HG03280 (cell line): ENCODE results near the gene ST14.
"Not testable (repeated sequence)": the region's sequence is repeated elsewhere in the genome, so short reads cannot be mapped to it uniquely, and the experiment has no call there.

ENCODE experiments used
- ATAC-seq: cut with Tn5 transposase; IDR thresholded peaks from one replicate; pipeline ENCODE4 v1.9.1; 2021; ENCODE audit warnings: mild to moderate bottlenecking, moderate library complexity; ENCODE audit not compliant: unreplicated experiment

ST14 gene

DNA sequence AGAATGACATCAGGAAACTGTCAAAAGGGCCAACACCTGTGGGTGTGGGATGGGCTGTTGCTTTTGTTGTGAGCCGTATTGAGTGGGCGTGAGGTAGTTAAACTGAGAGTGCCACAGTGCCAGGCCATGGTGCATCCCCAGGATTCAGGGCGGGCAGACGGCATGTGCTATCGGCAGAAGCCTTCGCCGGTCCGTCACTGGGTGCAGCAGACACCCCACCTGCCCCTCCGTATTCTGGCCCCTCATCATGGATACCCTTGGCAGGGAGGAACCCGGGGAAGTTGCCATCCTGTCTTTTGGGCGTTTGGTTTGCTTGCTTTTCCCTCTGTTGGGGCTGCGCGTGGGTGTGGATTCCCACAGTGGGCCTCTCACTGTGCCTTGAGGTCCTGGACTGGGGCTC lies 27.5 kb downstream of the ST14 start:
- no peak for ATAC-seq

DNA sequence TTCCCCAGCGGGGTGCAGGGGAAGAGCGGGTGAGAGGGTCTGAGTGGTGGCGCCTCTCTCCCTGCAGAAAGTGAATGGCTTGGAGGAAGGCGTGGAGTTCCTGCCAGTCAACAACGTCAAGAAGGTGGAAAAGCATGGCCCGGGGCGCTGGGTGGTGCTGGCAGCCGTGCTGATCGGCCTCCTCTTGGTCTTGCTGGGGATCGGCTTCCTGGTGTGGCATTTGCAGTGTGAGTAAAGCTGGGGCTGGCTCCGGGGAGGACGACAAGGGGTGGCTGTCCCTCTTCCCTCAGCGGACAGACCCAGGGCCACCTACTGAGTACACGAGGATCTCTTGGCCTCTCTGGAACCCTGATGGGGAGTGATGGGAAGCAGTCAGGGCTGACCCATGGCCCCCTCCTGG lies 28.5 kb downstream of the ST14 start:
- ATAC-seq = no peak

DNA sequence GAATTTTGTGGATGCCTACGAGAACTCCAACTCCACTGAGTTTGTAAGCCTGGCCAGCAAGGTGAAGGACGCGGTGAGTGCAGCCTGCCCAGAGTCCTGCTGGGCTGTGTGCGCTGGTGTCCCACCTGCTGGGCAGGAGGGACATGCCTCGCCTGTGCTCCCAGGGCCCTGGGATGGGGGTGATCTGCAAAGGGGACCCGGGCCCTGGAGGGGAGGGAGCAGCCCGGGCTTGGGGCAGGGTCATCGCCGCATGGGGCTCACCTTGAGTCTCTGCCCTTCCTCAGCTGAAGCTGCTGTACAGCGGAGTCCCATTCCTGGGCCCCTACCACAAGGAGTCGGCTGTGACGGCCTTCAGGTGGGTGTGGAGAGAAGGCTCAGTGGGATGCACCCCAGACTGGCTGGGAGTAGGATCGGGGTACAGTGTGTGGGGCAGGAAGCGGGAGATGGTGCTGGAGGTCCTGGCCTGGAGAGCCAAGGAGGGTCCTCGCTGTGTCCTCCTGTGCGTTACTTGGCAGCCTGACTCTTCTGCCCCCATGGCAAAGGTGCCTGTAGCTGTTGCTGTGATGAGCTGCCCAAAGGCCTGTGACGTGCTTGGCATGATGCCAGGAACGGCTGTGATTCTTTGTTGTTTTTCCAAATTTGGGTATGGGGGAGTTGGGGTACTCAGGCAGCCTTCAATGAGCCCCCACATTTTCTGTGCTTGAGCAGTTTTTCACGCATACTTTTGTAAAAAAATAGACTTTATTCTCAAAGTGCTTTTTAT lies 29.2 kb downstream of the ST14 start:
- ATAC-seq = no peak

DNA sequence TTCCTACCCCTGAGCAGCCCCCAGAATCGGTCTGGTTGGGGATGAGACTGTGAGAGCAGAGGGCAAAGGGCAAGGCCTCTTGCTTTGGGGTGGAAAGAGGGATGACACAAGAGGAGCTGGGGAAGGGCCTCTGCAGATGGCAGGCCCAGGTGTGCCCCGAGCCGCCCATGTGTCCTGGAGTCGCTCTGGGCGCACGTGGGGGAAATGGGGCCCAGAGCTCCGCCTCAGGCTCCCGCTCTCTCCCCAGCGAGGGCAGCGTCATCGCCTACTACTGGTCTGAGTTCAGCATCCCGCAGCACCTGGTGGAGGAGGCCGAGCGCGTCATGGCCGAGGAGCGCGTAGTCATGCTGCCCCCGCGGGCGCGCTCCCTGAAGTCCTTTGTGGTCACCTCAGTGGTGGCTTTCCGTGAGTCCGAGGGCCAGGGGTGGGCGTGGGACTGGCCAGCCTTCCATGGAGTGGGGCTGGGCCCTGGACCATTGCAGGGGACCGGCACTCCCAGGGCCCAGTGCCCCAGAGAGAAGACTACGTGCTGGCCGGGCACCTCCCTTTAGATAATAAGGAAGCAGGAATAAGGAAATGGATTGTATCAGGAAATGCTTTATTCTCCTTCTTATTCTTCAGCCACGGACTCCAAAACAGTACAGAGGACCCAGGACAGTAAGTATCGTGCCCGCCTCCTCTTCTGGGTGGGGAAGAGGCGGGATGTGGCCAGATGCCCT lies 30.1 kb downstream of the ST14 start:
- ATAC-seq = no peak

DNA sequence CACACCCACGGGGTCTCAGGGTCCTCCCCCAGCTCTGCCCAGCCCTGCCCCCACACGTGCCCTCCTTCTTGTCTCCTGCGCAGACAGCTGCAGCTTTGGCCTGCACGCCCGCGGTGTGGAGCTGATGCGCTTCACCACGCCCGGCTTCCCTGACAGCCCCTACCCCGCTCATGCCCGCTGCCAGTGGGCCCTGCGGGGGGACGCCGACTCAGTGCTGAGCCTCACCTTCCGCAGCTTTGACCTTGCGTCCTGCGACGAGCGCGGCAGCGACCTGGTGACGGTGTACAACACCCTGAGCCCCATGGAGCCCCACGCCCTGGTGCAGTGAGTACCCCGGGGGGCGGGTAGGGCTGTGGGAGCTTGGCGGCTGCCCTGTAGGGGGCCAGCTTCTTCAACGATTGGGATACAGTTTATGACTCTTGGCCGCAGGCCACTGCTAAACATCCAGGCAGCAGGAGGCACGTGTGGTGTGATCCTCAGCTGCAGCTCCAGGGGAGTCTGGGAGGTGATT lies 30.8 kb downstream of the ST14 start:
- no peak for ATAC-seq

DNA sequence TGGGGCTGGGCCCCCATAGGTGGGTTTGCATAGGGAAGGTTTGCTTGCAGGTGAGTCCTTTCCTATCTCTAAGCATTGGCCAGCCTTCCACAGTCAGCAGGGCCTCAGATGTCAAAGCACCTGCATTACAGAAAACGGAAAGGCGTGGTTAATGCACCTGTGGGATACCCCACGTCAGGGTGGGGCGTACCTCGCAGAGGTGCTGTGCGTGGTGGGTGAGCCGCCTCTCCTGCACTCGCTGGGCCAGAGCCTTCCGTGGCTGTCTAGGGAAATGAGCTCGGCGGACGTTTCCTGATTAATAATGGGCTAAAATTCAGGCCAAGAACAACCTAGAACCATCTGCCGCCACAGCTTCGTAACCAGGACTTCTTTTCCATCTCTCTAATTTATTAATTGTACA lies 32.3 kb downstream of the ST14 start:
- no peak for ATAC-seq

DNA sequence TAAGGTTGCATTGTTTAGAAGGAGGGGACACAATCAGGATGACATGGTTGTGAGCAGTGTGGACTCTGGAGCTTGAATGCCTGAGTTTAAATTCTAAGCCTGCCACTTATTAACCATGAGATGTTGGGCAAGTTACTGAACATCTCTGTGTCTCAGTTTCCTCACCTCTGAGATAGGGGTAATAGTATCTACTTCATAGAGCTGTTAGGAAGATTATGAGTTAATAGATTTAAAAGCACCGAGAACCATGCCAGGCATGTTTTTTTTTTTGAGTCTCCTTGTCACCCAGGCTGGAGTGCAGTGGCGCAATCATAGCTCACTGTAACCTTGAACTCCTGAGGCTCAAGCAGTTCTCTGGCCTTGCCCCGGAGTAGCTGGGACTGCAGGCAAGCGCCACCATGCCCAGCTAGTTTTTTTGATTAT lies 33.3 kb downstream of the ST14 start:
- no peak for ATAC-seq

DNA sequence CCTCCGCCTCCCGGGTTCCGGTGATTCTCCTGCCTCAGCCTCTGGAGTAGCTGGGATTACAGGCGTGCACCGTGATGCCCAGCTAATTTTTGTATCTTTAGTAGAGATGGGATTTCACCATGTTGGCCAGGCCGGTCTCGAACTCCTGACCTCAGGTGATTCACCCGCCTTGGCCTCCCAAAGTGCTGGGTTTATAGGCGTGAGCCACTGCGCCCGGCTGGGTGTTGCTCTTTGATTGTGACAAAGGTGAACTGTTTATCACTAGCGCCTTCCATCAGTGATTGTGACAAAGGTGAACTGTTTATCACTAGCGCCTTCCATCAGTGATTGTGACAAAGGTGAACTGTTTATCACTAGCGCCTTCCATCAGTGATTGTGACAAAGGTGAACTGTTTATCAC lies 34.0 kb downstream of the ST14 start:
- not testable (repeated sequence) for ATAC-seq

DNA sequence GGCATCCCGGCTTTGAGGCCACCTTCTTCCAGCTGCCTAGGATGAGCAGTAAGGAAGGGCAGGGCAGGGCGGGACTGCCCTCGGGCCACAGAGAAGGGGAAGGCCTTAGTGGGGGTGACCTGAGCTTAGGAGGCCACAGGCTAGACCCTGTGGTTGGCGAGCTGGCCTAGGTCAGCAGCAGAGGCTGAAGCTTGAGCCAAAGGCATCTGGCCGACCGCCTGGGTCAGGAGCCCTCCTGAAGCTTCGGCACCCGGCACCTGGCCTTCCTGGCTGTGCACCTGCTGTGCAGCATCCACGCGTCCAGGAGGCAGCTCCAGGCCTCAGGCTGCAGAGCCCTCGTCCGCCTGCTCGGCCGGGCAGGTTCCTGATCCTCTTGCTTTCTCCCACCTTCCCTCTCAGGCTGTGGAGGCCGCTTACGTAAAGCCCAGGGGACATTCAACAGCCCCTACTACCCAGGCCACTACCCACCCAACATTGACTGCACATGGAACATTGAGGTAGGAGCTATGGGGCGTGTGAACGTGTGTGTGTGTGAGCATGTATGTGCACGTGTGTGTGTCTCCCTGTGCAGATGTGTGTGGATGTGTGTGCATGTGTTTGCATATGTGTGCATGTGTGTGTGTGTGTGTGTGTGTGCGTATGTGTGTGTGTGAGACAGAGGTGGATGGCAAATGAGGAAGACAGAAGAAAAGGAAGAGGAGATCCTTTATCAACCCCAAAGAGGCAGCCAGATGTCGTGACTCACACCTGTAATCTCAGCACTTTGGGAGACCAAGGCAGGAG lies 34.9 kb downstream of the ST14 start:
- ATAC-seq = no peak

DNA sequence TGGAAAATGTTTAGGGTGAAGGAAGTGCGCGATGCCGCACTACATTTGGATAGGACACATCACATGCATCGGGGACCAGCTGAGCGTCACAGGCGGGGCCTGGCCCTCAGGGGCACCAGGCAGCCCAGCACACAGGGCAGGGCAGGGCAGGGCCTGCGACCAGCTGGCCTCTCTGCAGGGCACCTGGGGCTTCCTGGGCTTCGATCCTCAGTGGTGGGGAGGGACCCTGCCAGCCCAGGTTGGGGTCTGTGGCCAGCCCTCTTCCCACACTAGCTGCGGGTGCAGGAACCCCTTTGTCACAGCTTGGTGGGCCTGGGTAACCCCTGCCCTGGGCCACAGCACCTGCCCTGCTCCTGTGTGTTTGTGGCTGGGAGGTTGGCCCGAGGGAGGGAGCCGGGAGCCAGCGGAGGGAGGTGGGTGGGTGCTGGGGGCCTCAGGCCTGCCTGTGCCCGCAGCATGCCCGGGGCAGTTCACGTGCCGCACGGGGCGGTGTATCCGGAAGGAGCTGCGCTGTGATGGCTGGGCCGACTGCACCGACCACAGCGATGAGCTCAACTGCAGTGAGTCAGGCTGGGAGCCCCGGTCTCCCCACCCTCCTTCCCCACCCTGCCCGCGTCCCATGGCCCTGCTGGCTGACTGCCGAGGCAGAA lies 37.9 kb downstream of the ST14 start:
- no peak for ATAC-seq

DNA sequence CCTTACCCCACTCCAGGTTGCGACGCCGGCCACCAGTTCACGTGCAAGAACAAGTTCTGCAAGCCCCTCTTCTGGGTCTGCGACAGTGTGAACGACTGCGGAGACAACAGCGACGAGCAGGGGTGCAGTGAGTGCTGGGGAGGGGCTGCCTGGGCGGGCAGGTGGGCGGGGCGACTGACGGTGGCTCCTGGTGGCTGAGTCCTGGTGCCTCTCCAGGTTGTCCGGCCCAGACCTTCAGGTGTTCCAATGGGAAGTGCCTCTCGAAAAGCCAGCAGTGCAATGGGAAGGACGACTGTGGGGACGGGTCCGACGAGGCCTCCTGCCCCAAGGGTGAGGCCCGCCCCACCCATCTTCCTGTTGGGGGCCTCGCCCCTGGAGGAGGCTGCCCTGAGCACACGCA lies 38.7 kb downstream of the ST14 start:
- no peak for ATAC-seq

DNA sequence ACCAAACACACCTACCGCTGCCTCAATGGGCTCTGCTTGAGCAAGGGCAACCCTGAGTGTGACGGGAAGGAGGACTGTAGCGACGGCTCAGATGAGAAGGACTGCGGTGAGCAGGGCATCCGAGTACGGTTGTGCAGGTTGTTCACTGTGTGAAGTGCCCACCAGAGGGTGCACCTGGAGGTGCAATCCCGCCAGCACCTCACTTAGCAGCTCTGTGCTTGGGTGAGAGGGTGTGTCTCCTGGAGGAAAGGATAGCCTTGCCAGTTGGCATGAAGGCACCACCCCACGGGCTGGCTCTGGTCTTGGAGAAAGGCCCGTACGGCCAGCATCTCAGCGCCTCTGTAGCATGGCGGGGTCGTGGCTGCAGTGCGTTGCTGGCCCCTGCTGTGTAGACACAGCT lies 39.4 kb downstream of the ST14 start:
- no peak for ATAC-seq

DNA sequence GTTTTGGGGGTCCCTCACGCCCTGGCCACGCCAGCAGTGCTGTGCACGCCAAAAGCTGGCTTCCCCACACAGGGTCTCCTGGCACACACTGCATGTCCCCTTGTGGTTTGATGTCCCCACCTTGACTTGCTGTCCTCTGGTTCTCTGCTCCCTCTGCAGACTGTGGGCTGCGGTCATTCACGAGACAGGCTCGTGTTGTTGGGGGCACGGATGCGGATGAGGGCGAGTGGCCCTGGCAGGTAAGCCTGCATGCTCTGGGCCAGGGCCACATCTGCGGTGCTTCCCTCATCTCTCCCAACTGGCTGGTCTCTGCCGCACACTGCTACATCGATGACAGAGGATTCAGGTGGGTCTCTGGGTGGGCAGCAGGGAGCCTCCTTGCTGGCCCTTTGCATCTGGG lies 40.2 kb downstream of the ST14 start:
- no peak for ATAC-seq

DNA sequence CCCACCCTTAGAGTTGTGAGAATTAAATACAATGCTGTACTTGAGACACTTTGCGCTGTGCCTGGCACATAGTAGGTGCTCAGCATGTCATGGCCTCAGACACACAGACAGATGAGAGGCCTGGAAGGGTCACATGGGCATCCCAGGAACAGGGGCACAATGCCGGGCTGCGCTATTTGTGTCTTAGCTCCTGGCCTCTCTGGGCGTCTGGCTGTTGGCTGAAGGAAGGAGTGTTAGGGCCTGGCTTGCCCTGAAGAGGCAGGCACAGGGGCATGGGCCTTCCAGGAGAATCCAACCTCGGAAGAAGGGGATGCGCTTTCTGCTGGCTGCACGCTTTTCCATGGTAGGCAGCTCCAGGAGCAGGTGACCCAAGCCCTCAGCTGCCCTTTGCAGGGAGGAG lies 41.4 kb downstream of the ST14 start:
- no peak for ATAC-seq

DNA sequence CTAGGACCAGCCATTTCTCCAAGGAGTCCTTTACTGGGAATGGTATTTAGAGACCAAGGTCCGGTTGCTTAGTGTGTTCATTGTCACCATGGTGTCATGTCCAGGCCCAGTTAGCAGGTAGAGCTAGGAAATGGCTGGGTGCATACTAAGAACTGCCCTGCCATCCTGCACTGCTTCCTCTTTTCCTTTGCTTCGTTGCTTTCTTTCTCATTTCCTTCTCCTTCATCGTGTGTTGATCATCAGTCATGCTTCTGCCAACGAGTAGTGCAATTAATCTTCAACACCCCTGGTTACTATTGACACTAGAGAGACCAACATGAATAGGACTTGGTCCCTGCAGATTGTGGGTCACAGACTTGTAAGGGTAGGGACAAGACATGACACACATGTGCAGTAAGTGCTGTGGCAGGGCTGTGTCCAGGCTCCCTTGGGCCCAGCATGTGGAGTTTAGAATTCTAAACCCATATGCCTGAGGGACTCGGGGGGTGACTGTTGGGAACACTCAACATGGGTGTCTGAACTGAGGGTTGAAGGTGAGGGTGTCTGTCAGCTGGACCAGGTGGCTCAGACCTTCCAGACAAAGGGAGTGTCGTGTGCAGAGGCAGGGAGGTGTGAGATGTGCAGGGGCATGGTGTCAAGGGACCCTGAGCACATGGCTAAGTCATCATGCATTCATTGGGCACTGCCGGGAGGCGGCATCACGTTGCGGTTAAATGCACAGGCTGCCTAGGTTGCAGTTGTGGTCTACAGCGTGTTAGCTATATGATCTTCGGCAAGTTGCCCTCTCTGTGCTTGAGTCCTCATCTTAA lies 42.6 kb downstream of the ST14 start:
- no peak for ATAC-seq

DNA sequence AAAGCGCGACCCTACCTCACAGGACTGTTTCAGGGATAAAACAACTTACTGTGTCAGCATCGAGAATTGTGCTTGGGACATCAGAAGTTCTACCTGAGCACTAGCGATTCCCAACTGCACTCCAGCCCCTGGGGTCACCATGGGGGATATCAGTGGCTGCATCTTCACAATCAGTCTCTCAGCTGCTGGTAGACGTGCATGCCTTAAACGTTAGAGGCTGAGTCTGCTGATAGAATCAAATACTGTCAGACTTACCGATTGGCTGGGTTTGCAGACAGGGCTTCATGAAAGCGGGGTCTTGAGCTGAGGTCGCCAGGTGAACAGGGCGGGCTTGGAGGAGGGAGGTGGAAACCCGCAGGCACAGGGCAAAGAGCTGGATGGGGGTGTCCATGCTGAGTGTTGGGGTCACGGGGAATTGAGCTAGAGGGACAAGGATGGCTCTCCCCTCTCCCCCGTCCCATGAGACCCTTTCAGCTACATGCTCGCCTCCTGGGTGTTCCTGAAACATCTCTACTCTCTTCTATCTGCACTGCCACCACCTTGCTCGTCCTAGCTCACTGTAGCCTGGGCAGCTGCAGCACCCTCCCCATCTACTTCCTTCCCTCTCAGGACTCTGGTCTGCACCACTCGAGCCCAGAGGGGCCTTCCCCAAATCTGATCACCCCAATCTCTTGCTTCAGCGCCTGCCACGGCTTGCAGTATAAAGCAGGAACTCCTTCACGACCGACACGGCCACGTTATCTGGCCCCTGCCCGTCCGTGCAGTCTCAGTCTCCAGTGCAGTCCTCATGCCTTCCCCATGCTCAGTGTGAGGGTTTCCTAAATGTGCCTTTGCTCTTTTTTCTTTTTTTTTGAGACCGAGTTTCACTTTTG lies 43.5 kb downstream of the ST14 start:
- ATAC-seq = no peak

DNA sequence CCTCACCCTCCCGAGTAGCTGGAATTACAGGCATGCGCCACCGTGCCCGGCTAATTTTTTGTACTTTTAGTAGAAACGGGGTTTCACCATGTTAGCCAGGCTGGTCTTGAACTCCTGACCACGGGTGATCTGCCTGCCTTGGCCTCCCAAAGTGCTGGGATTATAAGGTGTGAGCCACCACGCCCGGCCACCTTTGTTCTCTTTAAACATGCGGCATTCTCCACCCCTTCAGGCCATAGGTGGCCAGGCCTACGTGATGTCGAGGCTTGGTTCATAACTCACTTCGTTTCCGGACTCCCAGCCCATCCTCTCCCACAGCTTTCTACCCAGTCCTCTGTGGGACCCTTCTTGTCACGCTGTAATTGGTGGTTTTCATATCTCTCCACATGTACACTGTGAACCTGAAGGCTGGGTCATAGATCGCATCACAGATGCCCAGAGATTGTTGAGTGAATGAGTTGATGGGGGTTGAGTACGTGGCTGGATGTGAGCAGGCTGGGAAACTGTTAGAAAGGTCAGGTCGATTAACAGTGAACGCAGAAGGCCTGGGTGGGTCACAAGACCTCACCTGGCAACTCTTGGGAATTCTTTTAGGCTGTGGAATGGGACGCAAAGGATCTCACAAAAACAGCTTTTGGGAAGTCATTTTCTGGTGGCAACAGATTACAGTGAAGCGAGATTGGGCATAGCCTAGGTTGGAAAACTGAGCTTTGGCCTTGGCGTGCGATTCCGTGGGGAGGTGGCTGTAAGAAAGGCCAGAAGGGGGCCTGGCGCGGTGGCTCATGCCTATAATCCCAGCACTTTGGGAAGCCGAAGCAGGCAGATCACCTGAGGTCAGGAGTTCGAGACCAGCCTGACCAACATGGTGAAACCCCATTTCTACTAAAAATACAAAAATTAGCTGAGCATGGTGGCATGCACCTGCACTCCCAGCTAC lies 44.5 kb downstream of the ST14 start:
- no peak for ATAC-seq

DNA sequence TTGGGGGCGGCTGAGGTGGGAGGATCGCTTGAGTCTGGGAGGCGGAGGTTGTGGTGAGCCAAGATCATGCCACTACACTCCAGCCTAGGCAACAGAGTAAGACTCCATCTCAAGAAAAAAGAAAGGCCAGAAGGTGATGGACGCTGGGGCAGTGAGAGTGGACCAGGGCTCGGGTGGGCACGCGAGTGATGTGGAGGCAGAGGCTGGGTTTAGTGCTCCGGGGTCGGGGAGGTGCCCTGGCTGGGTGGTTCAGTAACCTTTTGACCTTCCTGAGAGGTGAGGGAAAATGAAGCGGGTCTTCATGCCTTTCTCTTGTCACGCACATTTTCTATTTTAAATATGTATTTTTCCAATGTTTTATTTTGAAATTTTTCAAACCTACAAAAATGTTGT lies 45.1 kb downstream of the ST14 start:
- no peak for ATAC-seq
